ENCODE results near the gene RAD54L.
"Not testable (repeated sequence)": the region's sequence is repeated elsewhere in the genome, so short reads cannot be mapped to it uniquely, and the experiment has no call there.

Gene RAD54L

GRCh38 chr1:46241733-46242132 is 5.8 kb upstream of the RAD54L start:
- not testable (repeated sequence) for DNase-seq (ENCODE audit: low read depth, low spot score)

GRCh38 chr1:46242918-46243317 is 4.6 kb upstream of the RAD54L start:
- no peak for DNase-seq (ENCODE audit: low read depth, low spot score)

GRCh38 chr1:46243831-46244230 is 3.7 kb upstream of the RAD54L start:
- DNase-seq (ENCODE audit: low read depth, low spot score) = not testable (repeated sequence)

- DNase-seq (ENCODE audit: low read depth, low spot score) = no peak
Measured at GRCh38 chr1:46244656-46245371, 2.7 kb upstream of the RAD54L start.

GRCh38 chr1:46246136-46246535 is 1.4 kb upstream of the RAD54L start:
- not testable (repeated sequence) for DNase-seq (ENCODE audit: low read depth, low spot score)

- peak; percentile 15 for DNase-seq (ENCODE audit: low read depth, low spot score)
Measured at GRCh38 chr1:46246548-46247435, 771 bp upstream of the RAD54L start.

- no peak for DNase-seq (ENCODE audit: low read depth, low spot score)
Measured at GRCh38 chr1:46248122-46248920, 758 bp downstream of the RAD54L start.

GRCh38 chr1:46254668-46255067 is 7.1 kb downstream of the RAD54L start:
- DNase-seq (ENCODE audit: low read depth, low spot score) = no peak

- no peak for DNase-seq (ENCODE audit: low read depth, low spot score)
Measured at GRCh38 chr1:46256523-46256922, 9.0 kb downstream of the RAD54L start.

- DNase-seq (ENCODE audit: low read depth, low spot score) = no peak
Measured at GRCh38 chr1:46262508-46262907, 14.9 kb downstream of the RAD54L start.

GRCh38 chr1:46263146-46263545 is 15.6 kb downstream of the RAD54L start:
- no peak for DNase-seq (ENCODE audit: low read depth, low spot score)

- DNase-seq (ENCODE audit: low read depth, low spot score) = no peak
Measured at GRCh38 chr1:46268578-46268977, 21.0 kb downstream of the RAD54L start.

GRCh38 chr1:46274225-46275029 is 26.9 kb downstream of the RAD54L start:
- no peak for DNase-seq (ENCODE audit: low read depth, low spot score)

GRCh38 chr1:46275030-46275337 is 27.4 kb downstream of the RAD54L start:
- no peak for DNase-seq (ENCODE audit: low read depth, low spot score)

- no peak for DNase-seq (ENCODE audit: low read depth, low spot score)
Measured at GRCh38 chr1:46277658-46278373, 30.3 kb downstream of the RAD54L start.

GRCh38 chr1:46278807-46279206 is 31.2 kb downstream of the RAD54L start:
- no peak for DNase-seq (ENCODE audit: low read depth, low spot score)

- no peak for DNase-seq (ENCODE audit: low read depth, low spot score)
Measured at GRCh38 chr1:46280092-46280491, 32.5 kb downstream of the RAD54L start.

- no peak for DNase-seq (ENCODE audit: low read depth, low spot score)
Measured at GRCh38 chr1:46281021-46281420, 33.5 kb downstream of the RAD54L start.

GRCh38 chr1:46284058-46284457 is 36.5 kb downstream of the RAD54L start:
- DNase-seq (ENCODE audit: low read depth, low spot score) = no peak
